Measurements from ENCODE around the gene DCLK1. TPM values are rescaled to one million over a fixed set of nuclear protein-coding genes. Genes with fewer than 3 reads are reported as not detected.
A peak's percentile ranks its signal among the peaks of the same experiment; 100 is the strongest.

DCLK1 gene
- total and polyA plus RNA-seq, 10 of the 15 experiments (the other 5 are each of a cell fraction or from before 2014, with no cell fraction given) = not detected

DNA sequence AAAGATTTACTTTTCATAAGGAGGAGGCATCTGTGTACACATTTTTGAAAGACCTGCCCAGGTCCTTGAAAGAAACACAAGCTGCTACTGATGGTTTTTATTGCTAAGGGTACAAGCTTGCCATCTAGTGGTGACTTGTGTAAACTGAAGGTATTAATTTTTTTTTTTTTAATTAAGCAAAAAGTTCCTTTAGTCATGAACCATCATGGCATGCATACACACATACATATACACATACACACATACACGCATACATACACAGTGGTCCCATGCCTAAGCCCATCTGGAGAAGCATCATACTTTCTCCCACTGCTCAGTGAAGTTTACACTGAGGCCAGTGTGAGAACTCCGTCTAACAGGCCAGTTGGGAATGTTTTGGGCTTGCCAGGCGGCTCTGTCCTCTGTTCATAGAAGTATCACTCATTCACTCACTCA is 312.5 kb downstream of the DCLK1 start:
- SMC1A ChIA-PET (ENCODE audit: uncharacterized antibody, unreplicated experiment) = interaction anchor here (0.6 to 2.6 kb wide), 7 partner anchors 11 to 411 kb away, joined by 3 to 6 read pairs (median 3); no protein-coding TSS in a partner anchor
- Histone ChIP-seq H3K4me3 (no peak overlapping the region), H3K36me3 (ENCODE audit: control insufficient read depth in 2 of 2, insufficient read depth in 2 of 2, low read length in 1 of 2) (no peaks in the 10 kb centered on the region), H4K20me1 (ENCODE audit: control insufficient read depth, insufficient read depth) (no peaks in the 10 kb centered on the region), H3K4me1 (ENCODE audit: control insufficient read depth, insufficient read depth, low read length) (no peaks in the 10 kb centered on the region), H3K79me2 (ENCODE audit: control insufficient read depth, insufficient read depth, low read length) (no peaks in the 10 kb centered on the region), H3K4me2 (ENCODE audit: control insufficient read depth, insufficient read depth) (no peak overlapping the region), H2AFZ (ENCODE audit: control insufficient read depth, low read depth, low read length) (no peak overlapping the region), H3K27me3 (replicated peaks in 1 of 2; ENCODE audit: control insufficient read depth in 2 of 2, insufficient read depth in 2 of 2, low read length in 1 of 2) (no peaks in the 10 kb centered on the region), H3K9me3 (replicated peaks; ENCODE audit: control insufficient read depth, insufficient read depth, low read length) (no peaks in the 10 kb centered on the region), H3K9ac (ENCODE audit: control insufficient read depth, insufficient read depth, low read length) (no peak overlapping the region), H3K27ac (ENCODE audit: control insufficient read depth, insufficient read depth) (no peak overlapping the region)
- BruUV-seq (replicated peaks) = no TSS peak
- RAD21 ChIA-PET (ENCODE audit: unreplicated experiment) = interaction anchor here (1.4 to 1.5 kb wide), 3 partner anchors 13 to 135 kb away, joined by 3 to 5 read pairs (median 5); no protein-coding TSS in a partner anchor
- intact Hi-C loops (cut with micrococcal nuclease; ENCODE audit: unreplicated experiment) (no loop called here), in situ Hi-C loops (cut with MboI) (no loop called here)
- DNase-seq (ENCODE audit: low read depth, low spot score) (no peak), ATAC-seq (peak; percentile 32; the same call in 1 of the 3 replicates), FAIRE-seq (no peak)
- CTCF ChIA-PET = interaction anchor here (0.6 to 2.2 kb wide), 25 partner anchors 9 to 1963 kb away, joined by 3 to 10 read pairs (median 3); no protein-coding TSS in a partner anchor
- POLR2A ChIA-PET = interaction anchor here (0.6 kb wide), 1 partner anchor 9 kb away, joined by 3 read pairs; no protein-coding TSS in a partner anchor
- WGBS (ENCODE audit: insufficient coverage, insufficient replicate concordance, low lambda C conversion rate, missing lambda C conversion rate) = 24% methylated on average over 3 of the region's 3 CpGs
- TF ChIP-seq POLR2AphosphoS2 (IDR thresholded peaks at IDR 0.05; ENCODE audit: low read depth, low read length) (no peak), ASH2L (IDR thresholded peaks at IDR 0.05; ENCODE audit: borderline replicate concordance, low read depth) (no peak), SMC3 (IDR thresholded peaks at IDR 0.05; ENCODE audit: borderline replicate concordance, low read length) (peak; percentile 34; the same call in 1 of the 2 replicates), IKZF1 (conservative IDR thresholded peaks at IDR 0.05) (no peak), ESRRA (IDR thresholded peaks at IDR 0.05; ENCODE audit: low read length) (no peak), BHLHE40 (IDR thresholded peaks at IDR 0.05; ENCODE audit: borderline replicate concordance in 1 of 2, low read depth in 2 of 2, low read length in 1 of 2) (no peak), CBX5 (IDR thresholded peaks at IDR 0.05; ENCODE audit: low read depth) (no peak), RAD21 (IDR thresholded peaks at IDR 0.05; ENCODE audit: insufficient read depth, low read depth, low read length) (peak; percentile 35), CEBPZ (IDR thresholded peaks at IDR 0.05; ENCODE audit: low read depth, low read length) (no peak), RBBP5 (conservative IDR thresholded peaks at IDR 0.05) (no peak), CHD2 (IDR thresholded peaks at IDR 0.05; ENCODE audit: borderline replicate concordance, low read depth, low read length) (no peak), ZNF384 (IDR thresholded peaks at IDR 0.05; ENCODE audit: borderline replicate concordance, low read depth, low read length) (peak; percentile 81), SREBF1 (IDR thresholded peaks at IDR 0.05; ENCODE audit: low read length) (no peak), RFX5 (IDR thresholded peaks at IDR 0.05; ENCODE audit: low read depth, low read length) (no peak), PAX5 (IDR thresholded peaks at IDR 0.05; ENCODE audit: borderline replicate concordance, low read depth, low read length) (no peak), RELA (IDR thresholded peaks at IDR 0.05; ENCODE audit: borderline replicate concordance, partially characterized antibody) (no peak), MXI1 (IDR thresholded peaks at IDR 0.05; ENCODE audit: low read depth, low read length) (no peak), ZNF622 (IDR thresholded peaks at IDR 0.05) (no peak), SUPT20H (IDR thresholded peaks at IDR 0.05; ENCODE audit: borderline replicate concordance, control insufficient read depth, low read depth, low read length) (no peak), JUND (IDR thresholded peaks at IDR 0.05; ENCODE audit: low read depth, low read length) (no peak), CREM (IDR thresholded peaks at IDR 0.05; ENCODE audit: low read depth) (no peak), MLLT1 (IDR thresholded peaks at IDR 0.05) (no peak)
